Measurements from ENCODE around the gene NRXN3. TPM values are rescaled to one million over a fixed set of nuclear protein-coding genes. Genes with fewer than 3 reads are reported as not detected.

NRXN3 gene
- total and polyA plus RNA-seq, 2 of the 13 experiments (the other 11 are each of a cell fraction or from before 2014, with no cell fraction given) = 0.03 TPM; not detected in 1

GRCh38 chr14:79596551-79596950, 1426.4 kb downstream of the NRXN3 start:
- Histone ChIP-seq H3K79me2 (ENCODE audit: insufficient read depth, low read length) (no peaks in the 10 kb centered on the region), H3K36me3 (replicated peaks in 1 of 2; ENCODE audit: control insufficient read depth in 1 of 2, insufficient read depth in 2 of 2, low read length in 2 of 2) (no peaks in the 10 kb centered on the region), H4K20me1 (ENCODE audit: insufficient read depth, low read length) (no peaks in the 10 kb centered on the region), H3K9me3 (ENCODE audit: low read length) (peaks cover 80% of the 10 kb centered on the region), H3K4me1 (ENCODE audit: insufficient read depth, low read length) (no peaks in the 10 kb centered on the region), H3K27ac (ENCODE audit: extremely low read length, insufficient read depth, low read length) (no peak overlapping the region), H3K4me3 (replicated peaks in 1 of 3; ENCODE audit: insufficient read depth in 1 of 3, low read depth in 2 of 3, low read length in 3 of 3) (no peak overlapping the region), H2AFZ (ENCODE audit: low read length) (no peak overlapping the region), H3K27me3 (ENCODE audit: control insufficient read depth in 1 of 2, insufficient read depth in 2 of 2, low read length in 2 of 2) (no peaks in the 10 kb centered on the region), H3K4me2 (ENCODE audit: low read depth, low read length) (no peak overlapping the region), H3K9ac (ENCODE audit: insufficient read depth, low read depth, low read length) (no peak overlapping the region)
- FAIRE-seq (no peak), ATAC-seq (no peak), DNase-seq (ENCODE audit: low spot score) (no peak)
- ChIA-PET CTCF (ENCODE audit: low intra/inter-chr PET ratio, low total read pairs) (no interaction called here), POLR2A (no interaction called here)
- no TSS peak for BruUV-seq (replicated peaks)
- intact Hi-C loops (cut with micrococcal nuclease; ENCODE audit: unreplicated experiment) = no loop called here
- in situ Hi-C loops (cut with HindIII; ENCODE audit: extremely low pct_ligation_motif_present, low pct_unique_long_range_greater_than_20kb) = loop anchor here (25.0 kb wide), 1 partner anchor 91 kb away; no protein-coding TSS in a partner anchor
- 9% methylated on average over 3 of the region's 4 CpGs for WGBS (ENCODE audit: low lambda C conversion rate)
- TF ChIP-seq ZNF609 (CRISPR knock-in tag; IDR thresholded peaks at IDR 0.05; ENCODE audit: borderline replicate concordance) (no peak), ZBTB34 (CRISPR knock-in tag; IDR thresholded peaks at IDR 0.05) (no peak), ZNF503 (CRISPR knock-in tag; IDR thresholded peaks at IDR 0.05) (no peak), ZBTB38 (CRISPR knock-in tag; IDR thresholded peaks at IDR 0.05) (no peak), ZNF510 (CRISPR knock-in tag; IDR thresholded peaks at IDR 0.05; ENCODE audit: low read depth) (no peak), SMAD1 (CRISPR knock-in tag; IDR thresholded peaks at IDR 0.05; ENCODE audit: borderline replicate concordance, low read depth) (no peak), ZNF883 (CRISPR knock-in tag; IDR thresholded peaks at IDR 0.05; ENCODE audit: not compliant biosample characterization) (no peak), ZNF704 (CRISPR knock-in tag; IDR thresholded peaks at IDR 0.05; ENCODE audit: borderline replicate concordance) (no peak), ZNF652 (CRISPR knock-in tag; IDR thresholded peaks at IDR 0.05; ENCODE audit: borderline replicate concordance, low read depth) (no peak), ZNF354B (CRISPR knock-in tag; IDR thresholded peaks at IDR 0.05) (no peak), ZBTB10 (CRISPR knock-in tag; IDR thresholded peaks at IDR 0.05; ENCODE audit: borderline replicate concordance) (no peak), ZFP82 (CRISPR knock-in tag; IDR thresholded peaks at IDR 0.05; ENCODE audit: borderline replicate concordance) (no peak)

All from HepG2 (cell line).